GM12891 (cell line): Measurements from ENCODE around the gene RERE.

Source experiments
- POLR2A ChIP-seq: IDR thresholded peaks from 2 replicates; pipeline ENCODE4 v1.6.1; 2011; ENCODE audit warnings: low read depth, low read length, control low read depth
- POLR2AphosphoS5 ChIP-seq: IDR thresholded peaks from 2 replicates; pipeline ENCODE4 v1.6.1; 2011; ENCODE audit warnings: low read depth, low read length, control low read depth
- POU2F2 ChIP-seq: IDR thresholded peaks from 2 replicates; pipeline ENCODE4 v1.6.1; 2011; ENCODE audit warnings: low read depth, mild to moderate bottlenecking, control low read depth, low read length, moderate library complexity
- SPI1 ChIP-seq: IDR thresholded peaks from 2 replicates; pipeline ENCODE4 v1.6.1; 2011; ENCODE audit warnings: low read depth, low read length, control low read depth
- TAF1 ChIP-seq: IDR thresholded peaks from 2 replicates; pipeline ENCODE4 v1.6.1; 2011; ENCODE audit warnings: low read depth, low read length, control low read depth

DNA sequence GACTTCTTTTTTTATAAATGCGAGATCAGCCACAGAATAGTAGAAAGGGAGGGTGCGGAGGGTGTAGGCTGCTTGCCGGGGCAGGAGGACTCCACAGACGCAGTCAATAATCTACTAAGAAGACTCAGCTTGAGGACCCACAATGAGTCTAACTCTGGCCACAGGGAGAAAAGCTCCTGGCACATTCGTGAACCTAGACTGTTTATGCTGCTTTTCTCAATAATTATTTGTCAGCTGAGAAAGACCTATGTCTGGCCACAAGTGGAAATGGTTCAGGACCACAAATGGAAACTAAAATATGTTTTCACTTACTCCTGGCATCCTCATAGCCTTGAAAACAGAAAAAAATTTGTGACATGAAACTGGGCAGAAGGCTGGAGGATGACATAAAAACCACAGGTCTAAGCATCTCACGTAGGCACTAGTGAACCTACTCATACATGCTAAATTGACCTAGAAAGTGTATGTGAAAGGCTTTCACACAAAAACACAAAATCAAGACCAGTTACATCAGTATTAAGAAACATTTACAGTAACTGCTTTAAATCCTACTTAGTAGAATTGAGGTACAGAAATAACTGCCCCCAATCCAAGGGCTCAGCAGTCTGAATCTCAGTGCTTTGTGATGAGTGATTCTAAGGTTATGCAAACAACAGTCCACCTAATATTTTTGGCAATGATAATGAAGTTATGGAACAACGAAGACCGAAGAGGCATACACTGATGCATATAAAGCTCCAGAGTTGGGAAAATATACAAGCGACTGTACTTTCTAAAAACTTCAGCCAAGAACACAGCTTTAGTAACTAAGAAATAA lies 340.1 kb downstream of the RERE start:
- no peak for TF ChIP-seq POLR2A
- no peak for TF ChIP-seq POLR2AphosphoS5
- no peak for TF ChIP-seq TAF1
- TF ChIP-seq SPI1: no peak
- no peak for TF ChIP-seq POU2F2
